Loucy (cell line): ENCODE measurements around the gene ING5.

ENCODE experiments used
- EZH2phosphoT487 ChIP-seq: fragments of 200-600 bp; IDR thresholded peaks from 2 replicates; pipeline ENCODE4 v1.6.1; 2018; ENCODE audit warnings: antibody characterized with exemption, mild to moderate bottlenecking, moderate library complexity, borderline replicate concordance
- TF ChIP-seq, protein P1 (sequence below): fragments of 200-600 bp; sonication (generic); conservative IDR thresholded peaks from 2 replicates; pipeline ENCODE4 v1.5.1; 2014; ENCODE audit warnings: mild to moderate bottlenecking, antibody characterized with exemption, low read length

DNA sequence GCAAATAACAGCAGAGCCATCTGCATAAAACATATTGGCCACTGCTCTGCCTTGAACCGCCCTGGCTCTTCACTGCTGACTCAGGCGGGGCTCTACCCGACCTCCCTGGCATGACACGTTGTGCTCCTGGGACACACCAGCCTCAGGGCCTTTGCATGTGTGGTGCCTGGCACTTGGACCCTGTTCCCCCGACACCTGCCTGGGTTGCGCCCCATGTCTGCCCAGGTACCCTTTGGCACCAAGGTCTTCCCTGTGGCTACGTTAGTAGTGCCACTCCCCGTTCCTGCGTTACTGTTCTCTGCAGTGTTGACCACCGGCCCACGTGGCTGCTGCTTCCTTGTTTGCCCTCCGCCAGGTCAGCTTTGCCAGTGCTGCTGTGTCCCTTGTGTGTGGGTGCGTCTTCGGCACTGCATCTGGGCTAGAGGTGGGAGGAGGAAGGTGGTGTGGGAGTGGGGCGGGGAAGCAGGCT, 44.0 kb upstream of the ING5 start:
- TF ChIP-seq, protein P1, sequence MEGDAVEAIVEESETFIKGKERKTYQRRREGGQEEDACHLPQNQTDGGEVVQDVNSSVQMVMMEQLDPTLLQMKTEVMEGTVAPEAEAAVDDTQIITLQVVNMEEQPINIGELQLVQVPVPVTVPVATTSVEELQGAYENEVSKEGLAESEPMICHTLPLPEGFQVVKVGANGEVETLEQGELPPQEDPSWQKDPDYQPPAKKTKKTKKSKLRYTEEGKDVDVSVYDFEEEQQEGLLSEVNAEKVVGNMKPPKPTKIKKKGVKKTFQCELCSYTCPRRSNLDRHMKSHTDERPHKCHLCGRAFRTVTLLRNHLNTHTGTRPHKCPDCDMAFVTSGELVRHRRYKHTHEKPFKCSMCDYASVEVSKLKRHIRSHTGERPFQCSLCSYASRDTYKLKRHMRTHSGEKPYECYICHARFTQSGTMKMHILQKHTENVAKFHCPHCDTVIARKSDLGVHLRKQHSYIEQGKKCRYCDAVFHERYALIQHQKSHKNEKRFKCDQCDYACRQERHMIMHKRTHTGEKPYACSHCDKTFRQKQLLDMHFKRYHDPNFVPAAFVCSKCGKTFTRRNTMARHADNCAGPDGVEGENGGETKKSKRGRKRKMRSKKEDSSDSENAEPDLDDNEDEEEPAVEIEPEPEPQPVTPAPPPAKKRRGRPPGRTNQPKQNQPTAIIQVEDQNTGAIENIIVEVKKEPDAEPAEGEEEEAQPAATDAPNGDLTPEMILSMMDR = no peak
- no peak for TF ChIP-seq EZH2phosphoT487
